GM19035 (cell line): Measurements from ENCODE around the gene NTHL1.

Experiments used
- ATAC-seq: cut with Tn5 transposase; IDR thresholded peaks from one replicate; pipeline ENCODE4 v1.9.1; 2021; ENCODE audit not compliant: unreplicated experiment

The NTHL1 gene

DNA sequence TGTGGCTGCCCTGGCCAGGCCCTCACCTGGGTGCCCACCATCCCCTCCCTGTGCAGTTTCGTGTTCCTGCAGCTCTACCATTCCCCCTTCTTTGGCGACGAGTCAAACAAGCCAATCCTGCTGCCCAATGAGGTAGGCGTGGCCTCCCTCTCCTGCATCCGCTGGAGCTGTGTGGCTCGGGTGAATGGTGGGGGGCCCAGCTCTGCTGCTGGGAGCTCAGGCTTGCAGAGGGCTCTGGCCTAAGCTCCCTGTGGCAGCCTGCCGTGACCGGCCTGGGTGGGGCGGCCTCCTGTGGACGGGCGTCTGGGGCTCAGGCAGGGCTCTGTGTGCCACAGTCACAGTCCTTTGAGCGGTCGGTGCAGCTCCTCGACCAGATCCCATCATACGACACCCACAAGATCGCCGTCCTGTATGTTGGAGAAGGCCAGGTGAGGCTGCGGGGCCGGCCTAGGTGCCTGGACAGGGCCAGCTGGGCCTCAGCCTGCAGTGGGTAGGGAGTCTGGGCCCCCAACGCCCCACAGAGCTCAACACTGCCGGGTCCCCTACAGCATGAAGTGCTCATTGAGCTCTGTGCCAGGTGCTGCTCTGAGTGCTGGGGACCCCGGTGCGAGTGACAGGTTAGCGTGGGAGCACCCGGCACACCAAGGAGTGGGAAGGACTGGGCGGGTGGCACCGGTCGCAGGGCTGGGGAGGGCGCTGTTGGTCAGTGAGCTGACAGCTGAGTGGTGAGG is 37.4 kb upstream of the NTHL1 start:
- no peak for ATAC-seq

DNA sequence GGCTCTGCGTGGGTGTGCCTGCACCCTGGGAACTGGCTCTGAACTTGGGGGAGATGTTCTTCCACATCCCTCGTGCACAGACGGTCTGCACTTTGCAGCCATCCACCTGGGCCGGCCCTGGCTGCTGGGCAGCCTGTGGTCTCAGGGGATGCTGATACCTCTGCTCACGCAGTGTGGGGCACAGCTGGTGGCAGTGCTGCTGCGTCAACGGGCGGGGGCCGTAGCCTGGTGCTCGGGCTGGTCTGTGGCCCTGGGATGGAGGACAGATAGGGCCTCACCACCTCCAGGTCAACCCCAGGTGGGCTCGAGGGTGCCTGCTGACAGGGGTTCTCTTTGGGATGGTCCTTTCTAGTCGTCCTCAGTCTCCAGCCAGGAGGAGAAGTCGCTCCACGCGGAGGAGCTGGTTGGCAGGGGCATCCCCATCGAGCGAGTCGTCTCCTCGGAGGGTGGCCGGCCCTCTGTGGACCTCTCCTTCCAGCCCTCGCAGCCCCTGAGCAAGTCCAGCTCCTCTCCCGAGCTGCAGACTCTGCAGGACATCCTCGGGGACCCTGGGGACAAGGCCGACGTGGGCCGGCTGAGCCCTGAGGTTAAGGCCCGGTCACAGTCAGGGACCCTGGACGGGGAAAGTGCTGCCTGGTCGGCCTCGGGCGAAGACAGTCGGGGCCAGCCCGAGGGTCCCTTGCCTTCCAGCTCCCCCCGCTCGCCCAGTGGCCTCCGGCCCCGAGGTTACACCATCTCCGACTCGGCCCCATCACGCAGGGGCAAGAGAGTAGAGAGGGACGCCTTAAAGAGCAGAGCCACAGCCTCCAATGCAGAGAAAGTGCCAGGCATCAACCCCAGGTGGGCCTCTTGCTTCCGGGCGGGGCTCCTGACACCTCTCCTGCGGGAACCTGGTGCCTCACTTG is 36.5 kb upstream of the NTHL1 start:
- no peak for ATAC-seq

DNA sequence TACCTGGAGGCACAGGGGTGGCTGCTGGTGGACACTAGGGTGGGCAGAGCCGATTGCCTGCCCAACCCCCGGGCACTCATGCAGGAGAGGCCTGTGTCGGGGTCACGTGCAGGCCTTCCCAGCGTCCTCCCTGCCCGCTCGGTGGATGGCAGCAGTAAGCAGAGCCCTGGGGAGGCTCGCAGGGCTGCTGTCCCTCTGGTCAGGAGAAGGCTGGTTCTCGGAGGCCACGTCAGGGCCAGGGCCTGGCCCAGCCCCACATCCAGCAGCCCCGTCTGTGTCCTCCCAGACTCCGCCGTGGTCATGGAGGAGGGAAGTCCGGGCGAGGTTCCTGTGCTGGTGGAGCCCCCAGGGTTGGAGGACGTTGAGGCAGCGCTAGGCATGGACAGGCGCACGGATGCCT is 35.8 kb upstream of the NTHL1 start:
- no peak for ATAC-seq

DNA sequence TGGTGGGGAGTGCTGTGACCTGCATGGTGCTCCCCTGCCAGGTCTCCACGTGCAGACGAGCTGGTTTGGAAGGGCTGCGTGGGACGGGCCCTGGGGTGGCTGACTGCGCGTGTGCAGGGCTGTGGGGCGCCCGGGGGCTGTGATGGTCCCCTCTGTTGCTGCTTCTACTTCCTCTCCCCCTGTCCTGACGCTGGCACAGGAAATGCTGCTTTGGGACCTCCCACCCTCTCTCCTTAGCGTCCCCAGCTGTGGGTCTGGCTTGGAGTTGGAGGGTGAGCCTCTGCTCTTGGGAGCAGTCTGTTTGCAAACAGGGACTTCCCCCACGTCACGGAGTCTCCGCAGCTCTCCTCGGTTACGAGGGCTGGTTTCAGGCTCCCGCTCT is 35.3 kb upstream of the NTHL1 start:
- ATAC-seq: no peak

DNA sequence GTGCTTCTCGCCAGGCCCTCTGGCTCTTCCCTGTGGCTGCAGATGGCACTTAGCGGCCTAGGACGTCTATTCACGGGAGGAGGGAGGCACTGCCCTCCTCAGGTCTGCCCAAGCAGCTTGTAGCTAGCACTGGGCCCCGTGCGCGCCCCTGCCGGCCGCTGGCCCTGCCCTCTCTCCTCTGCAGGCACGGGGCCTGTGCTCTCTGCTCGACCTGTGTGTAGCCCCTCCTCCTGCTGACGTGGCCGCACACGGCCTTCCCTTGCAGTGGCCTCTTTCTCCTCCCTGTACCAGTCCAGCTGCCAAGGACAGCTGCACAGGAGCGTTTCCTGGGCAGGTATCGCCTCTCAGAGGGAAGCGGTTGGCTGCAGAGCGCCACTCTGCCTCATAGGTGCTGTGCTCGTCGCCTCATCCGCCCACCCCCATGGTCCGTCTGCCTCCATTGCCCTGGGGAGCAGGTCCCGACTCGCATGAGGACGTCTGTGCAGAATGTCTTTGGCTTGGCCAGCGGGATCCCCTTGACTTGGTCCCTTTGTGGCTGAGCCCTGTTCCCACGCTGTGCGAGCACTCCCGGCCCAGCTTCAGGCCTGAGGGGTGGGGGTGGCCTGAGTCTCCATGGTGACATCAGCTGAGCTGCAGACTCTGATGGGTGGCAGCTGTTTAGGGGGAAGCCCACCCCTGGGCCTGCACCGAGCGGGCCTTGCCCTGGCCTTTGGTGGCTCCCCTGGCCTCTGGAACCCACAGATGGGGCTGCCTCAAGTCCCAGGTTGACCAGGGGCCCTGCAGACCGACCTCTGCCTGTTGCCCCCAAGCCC is 34.7 kb upstream of the NTHL1 start:
- ATAC-seq: no peak

DNA sequence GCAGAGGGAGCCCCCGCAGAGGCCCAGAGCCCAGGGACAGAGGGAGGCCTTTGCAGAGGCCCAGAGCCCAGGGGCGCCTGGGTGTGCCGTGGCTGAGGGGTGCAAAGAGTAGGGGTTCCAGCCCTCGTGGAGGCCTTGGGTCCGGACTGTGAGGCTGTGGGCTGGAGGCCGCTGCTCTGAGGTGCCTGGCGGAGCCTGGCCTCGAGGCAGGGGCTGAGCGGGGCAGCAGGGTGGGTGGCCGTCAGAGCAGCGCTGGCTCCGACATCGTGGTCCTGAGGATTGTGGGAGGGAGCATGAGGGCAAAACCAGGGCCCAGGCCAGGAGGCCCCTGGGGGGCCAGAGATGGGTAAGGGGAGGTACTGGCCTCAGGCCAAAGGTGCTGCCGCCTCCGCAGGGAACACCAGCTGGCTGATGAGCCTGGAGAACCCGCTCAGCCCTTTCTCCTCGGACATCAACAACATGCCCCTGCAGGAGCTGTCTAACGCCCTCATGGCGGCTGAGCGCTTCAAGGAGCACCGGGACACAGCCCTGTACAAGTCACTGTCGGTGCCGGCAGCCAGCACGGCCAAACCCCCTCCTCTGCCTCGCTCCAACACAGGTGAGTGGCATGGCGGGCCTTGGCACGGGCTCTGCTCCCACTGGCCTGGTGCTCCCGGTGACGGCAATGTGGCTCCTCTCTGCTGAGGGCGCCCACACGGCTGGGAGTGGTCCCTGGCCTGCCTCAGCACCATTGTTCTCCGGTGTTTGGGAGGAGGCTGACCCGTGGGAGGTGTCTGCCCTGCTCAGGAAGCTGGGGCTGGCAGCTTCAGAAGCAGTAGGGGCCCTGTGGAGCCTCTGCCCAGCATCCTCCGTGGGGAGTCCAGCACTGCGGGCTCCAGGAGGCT is 33.8 kb upstream of the NTHL1 start:
- no peak for ATAC-seq

DNA sequence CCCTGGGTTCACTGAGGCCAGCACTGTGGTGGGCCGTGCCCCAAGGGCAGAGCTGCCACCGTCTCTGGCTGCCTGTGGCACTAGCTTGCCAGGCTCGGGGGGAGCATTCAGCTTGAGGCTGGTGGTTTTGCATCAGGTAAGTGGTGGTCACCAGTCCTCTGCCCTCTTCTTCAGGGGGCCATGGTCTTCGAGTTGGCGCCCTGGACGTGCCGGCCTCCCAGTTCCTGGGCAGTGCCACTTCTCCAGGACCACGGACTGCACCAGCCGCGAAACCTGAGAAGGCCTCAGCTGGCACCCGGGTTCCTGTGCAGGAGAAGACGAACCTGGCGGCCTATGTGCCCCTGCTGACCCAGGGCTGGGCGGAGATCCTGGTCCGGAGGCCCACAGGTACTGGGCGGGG is 32.4 kb upstream of the NTHL1 start:
- no peak for ATAC-seq

DNA sequence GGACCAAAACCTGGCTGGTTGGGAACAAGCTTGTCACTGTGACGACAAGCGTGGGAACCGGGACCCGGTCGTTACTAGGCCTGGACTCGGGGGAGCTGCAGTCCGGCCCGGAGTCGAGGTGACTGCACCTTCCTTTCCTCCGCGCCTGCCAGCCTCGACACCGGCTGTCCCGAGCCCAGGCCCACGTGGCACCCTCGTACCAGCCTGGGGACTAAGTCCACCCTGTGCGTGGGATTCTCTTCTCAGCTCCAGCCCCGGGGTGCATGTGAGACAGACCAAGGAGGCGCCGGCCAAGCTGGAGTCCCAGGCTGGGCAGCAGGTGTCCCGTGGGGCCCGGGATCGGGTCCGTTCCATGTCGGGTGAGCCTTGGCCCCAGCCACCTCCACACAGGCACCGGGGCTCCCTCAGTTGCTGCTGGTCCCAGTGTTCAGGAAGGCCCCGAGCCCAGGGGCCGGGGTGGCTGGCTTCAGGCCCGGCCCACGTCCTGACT is 31.7 kb upstream of the NTHL1 start:
- ATAC-seq: no peak

DNA sequence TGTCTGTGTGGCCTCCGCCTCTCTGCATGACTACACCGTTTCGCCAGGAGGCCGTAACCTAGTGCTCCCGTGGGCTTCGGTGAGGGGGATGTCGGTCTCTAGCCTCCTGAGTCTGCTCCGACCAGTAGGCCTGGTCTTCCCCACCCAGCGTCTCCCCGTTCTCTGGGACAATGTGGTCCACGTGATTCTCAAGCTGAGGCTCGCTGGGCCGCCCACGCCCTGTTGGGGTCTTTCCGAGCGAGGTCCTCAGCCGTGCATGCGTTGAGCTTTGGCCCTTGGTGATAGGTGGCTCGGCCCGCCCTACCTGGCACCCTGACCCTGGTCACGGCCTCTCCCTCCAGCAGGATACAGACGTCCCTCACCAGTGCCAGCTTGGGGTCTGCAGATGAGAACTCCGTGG is 31.1 kb upstream of the NTHL1 start:
- ATAC-seq: no peak

DNA sequence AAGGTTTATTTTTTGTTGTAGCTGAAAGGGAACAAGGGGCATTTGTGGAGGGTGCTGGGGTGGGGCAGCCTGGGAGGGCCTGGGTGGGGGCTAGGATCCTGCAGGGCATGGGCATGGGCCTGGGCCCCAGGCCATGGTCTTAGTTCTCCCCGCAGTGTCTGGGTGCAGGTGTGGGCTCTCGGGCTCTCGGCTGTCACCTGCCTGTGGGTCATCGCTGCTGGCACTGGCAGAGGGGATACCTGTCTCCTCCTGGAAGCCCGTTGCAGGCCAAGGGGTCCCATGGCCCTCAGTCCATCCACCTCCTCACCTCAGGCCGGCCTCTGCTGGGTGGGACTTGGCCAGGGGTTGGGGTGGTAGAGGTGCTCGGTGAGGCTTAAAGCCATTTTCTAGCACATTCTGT is 30.5 kb upstream of the NTHL1 start:
- no peak for ATAC-seq

DNA sequence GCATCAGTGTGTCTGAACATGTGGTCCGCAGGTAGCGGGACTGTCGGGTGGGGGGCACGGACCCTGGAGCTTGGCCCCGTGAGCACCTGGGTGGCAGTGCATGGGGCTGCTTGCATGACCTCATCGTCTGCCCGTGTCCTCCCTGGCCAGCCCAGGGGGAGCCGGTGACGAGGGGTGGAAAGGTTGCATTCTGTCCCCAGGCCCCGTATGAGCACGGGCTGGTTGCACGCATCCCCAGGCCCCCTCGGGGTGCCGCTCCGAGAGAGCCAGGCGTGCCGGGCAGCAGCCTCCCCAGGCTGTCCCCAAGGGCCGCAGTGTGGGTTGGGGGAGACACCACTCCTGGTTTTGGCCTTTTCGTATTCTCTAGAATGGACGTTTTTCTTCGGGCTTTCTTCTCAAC is 30.1 kb upstream of the NTHL1 start:
- ATAC-seq: no peak

DNA sequence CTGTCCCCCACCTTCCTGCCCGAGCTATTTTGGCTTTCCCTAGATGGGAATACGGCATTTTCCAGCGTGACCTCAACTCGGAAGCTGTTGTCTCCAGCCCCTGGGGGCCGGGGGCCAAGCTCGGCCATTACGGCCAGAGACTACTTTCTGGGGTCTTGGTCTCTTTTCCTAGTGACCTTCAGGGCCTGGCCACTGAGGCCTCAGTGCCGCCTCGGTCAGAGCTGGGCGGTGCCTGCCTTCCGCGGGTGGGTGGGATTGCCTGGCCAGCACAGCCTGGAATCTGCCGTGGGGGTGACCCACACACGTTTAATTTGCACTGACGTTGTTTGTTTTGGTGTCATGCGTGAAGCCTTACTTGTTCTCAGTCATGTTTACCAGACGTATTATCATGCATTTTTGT is 29.4 kb upstream of the NTHL1 start:
- no peak for ATAC-seq

DNA sequence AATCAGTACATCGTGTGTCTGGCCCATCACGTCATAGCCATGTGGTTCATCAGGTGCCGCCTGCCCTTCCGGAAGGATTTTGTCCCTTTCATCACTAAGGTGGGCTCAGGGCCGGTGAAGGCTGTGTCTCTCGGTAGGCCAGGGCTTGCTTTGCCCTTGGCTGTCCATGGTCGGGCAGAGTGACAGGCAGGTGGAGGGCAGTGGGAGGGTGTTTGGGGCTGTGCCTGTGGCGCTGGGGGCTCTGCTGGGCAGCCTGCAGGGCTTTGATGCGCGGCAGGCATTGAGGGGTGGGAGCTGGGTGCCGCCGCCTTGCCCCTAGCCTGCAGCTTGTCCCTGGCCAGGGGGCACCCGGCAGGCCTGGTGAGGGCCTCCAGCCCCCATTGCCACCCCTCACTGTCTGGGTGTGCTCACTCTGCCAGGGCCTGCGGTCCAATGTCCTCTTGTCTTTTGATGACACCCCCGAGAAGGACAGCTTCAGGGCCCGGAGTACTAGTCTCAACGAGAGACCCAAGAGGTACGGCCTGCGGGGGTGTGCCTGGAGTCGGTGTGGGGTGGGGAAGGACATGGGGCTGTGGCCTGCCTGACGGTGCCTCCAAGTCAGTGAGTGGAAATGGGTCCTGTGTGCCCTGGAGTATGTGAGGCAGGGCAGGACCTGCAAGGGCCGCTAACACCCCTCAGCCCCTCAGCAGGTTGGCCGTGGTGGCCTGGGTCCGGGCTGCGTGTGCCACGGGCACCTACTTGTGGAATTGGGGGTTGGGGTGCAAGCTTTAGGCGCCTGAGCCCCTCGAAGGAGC is 28.6 kb upstream of the NTHL1 start:
- no peak for ATAC-seq

DNA sequence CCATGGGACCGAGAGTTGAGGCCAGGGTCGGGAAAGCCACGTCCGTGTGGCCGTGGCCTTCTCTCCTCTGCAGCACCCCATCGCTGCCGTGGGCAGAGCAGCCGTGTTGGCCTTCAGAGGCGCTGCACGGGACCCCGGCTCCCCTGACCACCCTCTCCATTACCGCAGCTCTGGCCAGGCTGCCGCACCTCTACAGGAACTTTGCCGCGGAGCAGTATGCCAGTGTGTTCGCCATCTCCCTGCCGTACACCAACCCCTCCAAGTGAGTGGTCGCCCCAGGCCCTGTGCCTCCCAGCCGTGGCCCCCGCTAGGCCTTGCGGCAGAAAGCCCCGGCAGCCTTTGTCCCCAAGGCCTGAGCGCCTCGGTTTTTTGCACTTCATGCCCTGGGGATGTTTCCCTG is 28.0 kb upstream of the NTHL1 start:
- no peak for ATAC-seq

DNA sequence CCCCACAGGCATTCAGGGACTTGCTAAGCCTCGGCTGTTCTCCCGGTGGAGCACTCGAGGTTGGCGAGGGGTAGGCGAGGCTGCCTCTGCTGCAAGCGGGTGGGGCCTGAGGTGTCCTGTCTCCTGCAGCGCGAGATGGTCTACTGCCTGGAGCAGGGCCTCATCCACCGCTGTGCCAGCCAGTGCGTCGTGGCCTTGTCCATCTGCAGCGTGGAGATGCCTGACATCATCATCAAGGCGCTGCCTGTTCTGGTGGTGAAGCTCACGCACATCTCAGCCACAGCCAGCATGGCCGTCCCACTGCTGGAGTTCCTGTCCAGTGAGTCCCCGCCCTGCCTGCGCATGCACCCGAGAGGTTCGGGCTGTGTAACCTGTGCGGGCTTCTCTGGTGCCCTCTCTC is 26.4 kb upstream of the NTHL1 start:
- no peak for ATAC-seq

DNA sequence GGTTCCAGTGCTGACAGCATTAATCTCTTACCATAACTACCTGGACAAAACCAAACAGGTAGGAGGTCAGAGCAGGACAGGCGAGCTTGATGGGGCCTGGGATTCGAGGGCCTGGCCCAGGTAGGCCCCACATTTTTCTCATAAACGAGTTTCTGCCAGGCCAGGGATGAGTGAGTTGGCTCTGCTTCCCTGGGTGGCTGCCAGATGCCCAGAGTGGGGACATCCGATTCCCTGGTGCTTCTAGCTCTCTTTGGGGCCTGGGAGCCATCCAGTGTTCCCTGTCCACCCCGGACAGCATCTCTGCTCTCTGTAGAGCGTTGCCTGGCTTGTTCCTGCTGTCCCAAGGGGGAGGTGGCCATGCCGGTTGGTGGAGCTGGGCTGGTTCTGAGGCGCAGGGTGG is 25.3 kb upstream of the NTHL1 start:
- no peak for ATAC-seq

DNA sequence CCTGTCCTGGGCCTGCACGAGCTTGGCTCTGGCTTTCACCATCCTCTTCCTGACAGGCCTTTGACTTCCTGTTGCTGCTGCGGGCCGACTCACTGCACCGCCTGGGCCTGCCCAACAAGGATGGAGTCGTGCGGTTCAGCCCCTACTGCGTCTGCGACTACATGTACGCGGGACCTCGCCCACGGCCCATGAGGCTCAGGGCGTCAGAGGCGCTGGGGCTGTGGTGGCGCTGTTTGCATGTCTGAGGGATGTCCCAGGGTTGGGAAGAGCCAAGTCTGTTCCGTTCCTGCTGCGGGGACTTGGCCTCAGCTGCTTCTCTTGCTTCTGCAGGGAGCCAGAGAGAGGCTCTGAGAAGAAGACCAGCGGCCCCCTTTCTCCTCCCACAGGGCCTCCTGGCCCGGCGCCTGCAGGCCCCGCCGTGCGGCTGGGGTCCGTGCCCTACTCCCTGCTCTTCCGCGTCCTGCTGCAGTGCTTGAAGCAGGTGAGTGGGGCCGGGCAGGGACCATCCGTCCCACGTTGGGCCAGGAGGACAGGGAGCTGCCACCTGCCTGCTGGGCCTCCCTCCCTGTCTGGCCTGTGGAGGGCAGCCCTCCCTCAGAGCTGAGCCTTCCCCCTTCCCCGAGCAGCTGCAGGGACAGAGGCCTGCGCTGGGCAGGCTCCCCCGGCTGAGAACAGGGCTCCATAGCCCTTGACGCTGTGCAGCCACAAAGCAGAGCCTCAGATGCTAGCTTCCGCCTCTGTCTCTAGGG is 24.0 kb upstream of the NTHL1 start:
- no peak for ATAC-seq

DNA sequence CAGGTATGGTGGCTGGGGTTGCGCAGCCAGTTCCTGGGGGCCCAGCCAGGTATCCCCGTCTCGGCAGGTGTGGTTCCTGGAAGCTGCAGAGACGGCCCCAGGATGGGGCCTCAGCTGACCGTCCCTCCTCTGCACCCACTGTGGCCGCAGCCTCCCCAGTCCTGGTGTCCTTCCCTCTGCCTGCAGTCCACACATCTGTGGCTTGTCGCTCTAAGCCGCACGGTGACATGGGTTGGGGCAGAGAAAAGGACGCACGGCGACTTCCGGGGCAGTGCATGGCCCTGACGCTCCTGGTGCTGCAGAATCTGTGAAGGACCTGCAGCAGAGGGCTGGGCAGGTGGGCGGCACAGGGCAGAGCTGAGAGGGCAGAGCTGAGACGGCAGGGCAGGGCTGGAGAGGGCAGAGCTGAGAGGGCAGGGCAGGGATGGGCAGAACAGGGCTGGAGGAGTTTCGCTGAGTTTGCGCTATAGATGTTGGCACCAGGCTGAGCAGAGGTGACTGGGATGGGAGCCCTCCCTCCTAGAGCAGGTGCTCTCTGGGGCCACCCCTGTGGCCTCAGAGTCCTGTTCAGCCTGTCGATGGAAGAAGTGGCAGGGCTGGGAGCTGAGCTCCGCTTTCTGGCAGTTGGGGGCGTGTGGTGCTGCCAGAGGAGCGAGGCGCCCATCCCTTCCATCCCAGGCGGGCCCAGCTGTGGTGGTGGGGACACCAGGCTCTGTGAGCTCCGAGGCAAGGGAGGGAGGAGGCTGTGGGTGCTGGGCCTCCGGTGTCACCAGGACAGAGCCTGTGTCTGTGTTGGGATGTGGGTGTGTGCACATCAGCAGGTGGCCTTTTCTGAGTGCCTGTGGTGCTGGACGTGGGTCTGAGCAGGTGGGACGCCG is 23.2 kb upstream of the NTHL1 start:
- ATAC-seq: no peak
